B cell (primary cell): Measurements from ENCODE around the gene HOXD8. TPM values are rescaled to one million over a fixed set of nuclear protein-coding genes. Genes with fewer than 3 reads are reported as not detected.

Experiments
- ATAC-seq: fragments of 200-7000 bp; cut with Tn5 transposase; one replicate; pipeline ENCODE4 v1.10.0; 2021; ENCODE audit warnings: low read depth, mild to moderate bottlenecking, moderate number of reproducible peaks, moderate library complexity
- CTCF ChIA-PET: fragments of 350-600 bp; sonication (Branson Sonifier 250); formaldehyde crosslinking; loops from one replicate; lab custom pipeline; 2021; ENCODE audit warnings: antibody characterized with exemption, inconsistent platforms; lab: Charles Lee
- POLR2A ChIA-PET: fragments of 350-600 bp; sonication (Branson Sonifier 250); formaldehyde crosslinking; loops from one replicate; lab custom pipeline; 2021; ENCODE audit warnings: antibody characterized with exemption; lab: Charles Lee
- DNase-seq: peaks from one replicate; pipeline ENCODE4 v3.0.0; 2013
- H2AFZ ChIP-seq: 2 replicates; pipeline ENCODE4 v1.6.1; 2012; ENCODE audit warnings: mild to moderate bottlenecking, low read depth, low read length; ENCODE audit not compliant: insufficient read depth, poor library complexity, severe bottlenecking
- H3K27ac ChIP-seq, 2 donors: 1 replicate in 1 of 2; 2 replicates in 1 of 2; pipeline ENCODE4 v1.5.1; 2012 to 2013; ENCODE audit warnings: low read length in 2 of 2, mild to moderate bottlenecking in 2 of 2, moderate library complexity in 1 of 2
- H3K27me3 ChIP-seq, 4 experiments: fragments of 200-600 bp in 1 of 4; sonication (generic) in 1 of 4; replicated peaks in 1 of 4; 1 replicate in 2 of 4; 2 replicates in 2 of 4; pipeline versions ENCODE4 v1.6.1 to v1.7.0; 2013 to 2016; ENCODE audit warnings: low read length in 3 of 4, mild to moderate bottlenecking in 2 of 4, mixed read lengths in 1 of 4, moderate library complexity in 1 of 4; ENCODE audit not compliant: insufficient read depth in 4 of 4, control insufficient read depth in 3 of 4; ENCODE audit errors: control extremely low read depth in 1 of 4
- H3K36me3 ChIP-seq, 2 experiments: replicated peaks in 1 of 2; 1 replicate in 1 of 2; 2 replicates in 1 of 2; pipeline versions ENCODE4 v1.6.1 to v1.7.1; 2013; ENCODE audit warnings: low read length in 1 of 2; ENCODE audit not compliant: insufficient read depth in 2 of 2, control insufficient read depth in 1 of 2; ENCODE audit errors: control extremely low read depth in 1 of 2, extremely low read depth in 1 of 2
- H3K4me1 ChIP-seq, 2 donors: fragments of 200-600 bp in 1 of 2; sonication (generic) in 1 of 2; 1 replicate in 1 of 2; 2 replicates in 1 of 2; pipeline versions ENCODE4 v1.5.1 to v1.6.1; 2013 to 2017; ENCODE audit warnings: low read length in 2 of 2; ENCODE audit not compliant: control insufficient read depth in 2 of 2, insufficient read depth in 2 of 2
- H3K4me2 ChIP-seq: replicated peaks from 2 replicates; pipeline ENCODE3; 2012; ENCODE audit warnings: mild to moderate bottlenecking, low read depth, low read length; ENCODE audit not compliant: poor library complexity, severe bottlenecking
- H3K4me3 ChIP-seq, 5 experiments: fragments of 200-600 bp in 1 of 5; sonication (generic) in 1 of 5; 1 replicate in 3 of 5; 2 replicates in 2 of 5; pipeline versions ENCODE4 v1.5.1 to v1.7.0; 2011 to 2016; ENCODE audit warnings: low read length in 4 of 5, mild to moderate bottlenecking in 4 of 5, low read depth in 2 of 5, control low read depth in 1 of 5, moderate library complexity in 1 of 5; ENCODE audit not compliant: insufficient read depth in 1 of 5; ENCODE audit errors: control extremely low read depth in 1 of 5, extremely low read depth in 1 of 5
- H3K79me2 ChIP-seq: fragments of 200-600 bp; sonication (generic); one replicate; pipeline ENCODE4 v1.6.0; 2016; ENCODE audit warnings: low read length; ENCODE audit not compliant: control insufficient read depth, insufficient read depth
- H3K9ac ChIP-seq: fragments of 200-600 bp; sonication (generic); 2 replicates; pipeline ENCODE4 v1.6.1; 2017; ENCODE audit warnings: mild to moderate bottlenecking, low read length, moderate library complexity
- H3K9me3 ChIP-seq, 3 donors: one replicate each; pipeline versions ENCODE4 v1.6.1 to v1.7.1; 2013; ENCODE audit warnings: low read length in 2 of 3; ENCODE audit not compliant: control insufficient read depth in 2 of 3, insufficient read depth in 1 of 3; ENCODE audit errors: control extremely low read depth in 1 of 3
- H4K20me1 ChIP-seq: 2 replicates; pipeline ENCODE4 v1.6.0; 2012; ENCODE audit warnings: mild to moderate bottlenecking, low read length; ENCODE audit not compliant: insufficient read depth, control insufficient read depth, poor library complexity, severe bottlenecking
- H3K27ac Mint-ChIP-seq: one replicate; pipeline ENCODE4 v1.8.0; 2021; ENCODE audit warnings: mixed read lengths
- H3K27me3 Mint-ChIP-seq: one replicate; pipeline ENCODE4 v1.8.0; 2021; ENCODE audit warnings: mixed read lengths
- H3K4me1 Mint-ChIP-seq: one replicate; pipeline ENCODE4 v1.8.0; 2021; ENCODE audit warnings: mixed read lengths
- H3K4me3 Mint-ChIP-seq: one replicate; pipeline ENCODE4 v1.8.0; 2021; ENCODE audit warnings: mixed read lengths
- H3K9me3 Mint-ChIP-seq: one replicate; pipeline ENCODE4 v1.8.0; 2022; ENCODE audit warnings: mixed read lengths; ENCODE audit not compliant: insufficient read depth
- CTCF ChIP-seq: fragments of 200-600 bp; IDR thresholded peaks from one replicate; pipeline ENCODE4 v1.8.0; 2022; ENCODE audit warnings: antibody characterized with exemption, mild to moderate bottlenecking
- EZH2 ChIP-seq: IDR thresholded peaks from 2 replicates; pipeline ENCODE4 v1.6.1; 2012; ENCODE audit warnings: borderline replicate concordance, low read depth, mild to moderate bottlenecking, moderate library complexity, low read length; ENCODE audit not compliant: insufficient read depth, poor library complexity, severe bottlenecking
- WGBS: methylation state at CpG from one replicate; pipeline ENCODE4 v1.1.5; 2013; ENCODE audit warnings: missing lambda C conversion rate; ENCODE audit not compliant: insufficient coverage; 5-methylcytosine and 5-hydroxymethylcytosine counted together
- intact Hi-C: fragments of 100-400 bp; cut with micrococcal nuclease; formaldehyde crosslinking; loops from one replicate; pipeline ENCODE4 v1.10.0; 2022
- polyA plus RNA-seq: library from polyadenylated mRNA; depleted of rRNA; stranded (reverse); fragments of >200 nt; gene quantifications from 2 replicates; pipeline ENCODE4 v1.2.3, GENCODE V29; 2012
- total RNA-seq, 2 donors: library from RNA; stranded (reverse); fragments of 120-200 nt in 1 of 2; gene quantifications; 1 replicate in 1 of 2; 2 replicates in 1 of 2; pipeline versions ENCODE4 v1.2.3 to v1.2.4, GENCODE V29; 2013 to 2022

HOXD8 gene
- total and polyA plus RNA-seq, 2 donors (not counting 1 experiment from before 2014, with no cell fraction given): not detected

GRCh38 chr2:176137906-176138305, 8.4 kb downstream of the HOXD8 start:
- no peak overlapping the region for H3K4me3 ChIP-seq
- peaks cover 82% of the 10 kb centered on the region for H3K27me3 Mint-ChIP-seq
- H3K4me1 Mint-ChIP-seq: peaks cover 28% of the 10 kb centered on the region
- intact Hi-C loops: no loop called here
- H3K4me2 ChIP-seq: no peak overlapping the region
- DNase-seq (no peak), ATAC-seq (no peak)
- CTCF ChIA-PET: interaction anchor here (0.9 to 3.8 kb wide), 3 partner anchors 11 to 514 kb away, joined by 6 to 26 read pairs (median 15); no protein-coding TSS in a partner anchor
- POLR2A ChIA-PET: no interaction called here
- no peaks in the 10 kb centered on the region for H3K79me2 ChIP-seq
- no peak overlapping the region for H2AFZ ChIP-seq
- peaks cover 0 to 33% (median 6%) of the 10 kb centered on the region in 3 donors for H3K9me3 ChIP-seq
- no peak overlapping the region for H3K4me3 Mint-ChIP-seq
- 58% methylated on average over 4 of the region's 8 CpGs for WGBS
- no peaks in the 10 kb centered on the region for H3K36me3 ChIP-seq
- H3K9me3 Mint-ChIP-seq: no peaks in the 10 kb centered on the region
- H4K20me1 ChIP-seq: no peaks in the 10 kb centered on the region
- no peak overlapping the region for H3K27ac ChIP-seq
- H3K9ac ChIP-seq: no peak overlapping the region
- peaks cover 19 to 40% of the 10 kb centered on the region in 2 donors for H3K4me1 ChIP-seq
- no peak overlapping the region for H3K27ac Mint-ChIP-seq
- TF ChIP-seq CTCF: no peak
- no peak for TF ChIP-seq EZH2
- peaks cover 0 to 91% (median 75%) of the 10 kb centered on the region in 4 experiments for H3K27me3 ChIP-seq

- H3K36me3 ChIP-seq: no peaks in the 10 kb centered on the region
- H4K20me1 ChIP-seq: no peaks in the 10 kb centered on the region
- no peak overlapping the region for H3K4me2 ChIP-seq
- peaks cover 27% of the 10 kb centered on the region for H3K4me1 Mint-ChIP-seq
- TF ChIP-seq CTCF (no peak), EZH2 (no peak)
- H3K9me3 Mint-ChIP-seq: no peaks in the 10 kb centered on the region
- no peak overlapping the region for H2AFZ ChIP-seq
- H3K9ac ChIP-seq: no peak overlapping the region
- POLR2A ChIA-PET: no interaction called here
- ATAC-seq: no peak
- H3K79me2 ChIP-seq: no peaks in the 10 kb centered on the region
- no peak overlapping the region for H3K27ac ChIP-seq
- CTCF ChIA-PET: interaction anchor here (0.9 to 3.8 kb wide), 4 partner anchors 12 to 514 kb away, joined by 6 to 26 read pairs (median 16); no protein-coding TSS in a partner anchor
- H3K27ac Mint-ChIP-seq: no peak overlapping the region
- no peak for DNase-seq
- no peak overlapping the region for H3K4me3 ChIP-seq
- WGBS: 23% methylated on average over 11 of the region's 14 CpGs
- H3K27me3 ChIP-seq: peaks cover 0 to 91% (median 73%) of the 10 kb centered on the region in 4 experiments
- peaks cover 0 to 33% (median 6%) of the 10 kb centered on the region in 3 donors for H3K9me3 ChIP-seq
- intact Hi-C loops: no loop called here
- H3K4me1 ChIP-seq: peaks cover 19 to 40% of the 10 kb centered on the region in 2 donors
- peak overlapping the region; percentile 1 for H3K4me3 Mint-ChIP-seq
- peaks cover 83% of the 10 kb centered on the region for H3K27me3 Mint-ChIP-seq
Observed at GRCh38 chr2:176138526-176138922, 9.0 kb downstream of the HOXD8 start.
